ENCODE data around the gene NRXN2.
A peak's percentile ranks its signal among the peaks of the same experiment; 100 is the strongest.

The NRXN2 gene

GRCh38 chr11:64661146-64661545, 61.9 kb downstream of the NRXN2 start:
- Histone ChIP-seq H3K4me3 (ENCODE audit: low read length) (no peak overlapping the region), H3K4me2 (ENCODE audit: low read length) (no peak overlapping the region), H3K27me3 (ENCODE audit: insufficient read depth, low read length, poor library complexity) (no peaks in the 10 kb centered on the region), H3K18ac (ENCODE audit: low read length) (no peak overlapping the region), H2BK5ac (ENCODE audit: low read length) (no peak overlapping the region), H2BK15ac (replicated peaks; ENCODE audit: low read depth) (no peak overlapping the region), H4K5ac (ENCODE audit: low read length) (no peak overlapping the region), H3K9ac (ENCODE audit: low read length) (no peak overlapping the region), H3K4me1 (ENCODE audit: control insufficient read depth, low read depth, low read length) (no peaks in the 10 kb centered on the region), H3K56ac (ENCODE audit: low read length) (no peak overlapping the region), H3K79me1 (ENCODE audit: low read length) (no peaks in the 10 kb centered on the region), H3K23ac (ENCODE audit: low read length) (no peak overlapping the region), H3K4ac (ENCODE audit: low read depth, low read length) (no peak overlapping the region), H3K79me2 (ENCODE audit: control insufficient read depth, insufficient read depth, low read length) (no peaks in the 10 kb centered on the region), H2BK120ac (ENCODE audit: low read depth, low read length) (no peak overlapping the region), H4K8ac (ENCODE audit: low read depth, low read length) (no peak overlapping the region), H3K36me3 (ENCODE audit: control insufficient read depth, insufficient read depth, low read length) (no peaks in the 10 kb centered on the region), H2AK5ac (ENCODE audit: low read length) (no peak overlapping the region), H3K27ac (ENCODE audit: low read depth, low read length) (no peak overlapping the region)
- DNase-seq = no peak
- WGBS (ENCODE audit: extremely low coverage, insufficient coverage, low lambda C conversion rate) = no CpG with 5 or more reads among the region's 6 CpGs

DNA sequence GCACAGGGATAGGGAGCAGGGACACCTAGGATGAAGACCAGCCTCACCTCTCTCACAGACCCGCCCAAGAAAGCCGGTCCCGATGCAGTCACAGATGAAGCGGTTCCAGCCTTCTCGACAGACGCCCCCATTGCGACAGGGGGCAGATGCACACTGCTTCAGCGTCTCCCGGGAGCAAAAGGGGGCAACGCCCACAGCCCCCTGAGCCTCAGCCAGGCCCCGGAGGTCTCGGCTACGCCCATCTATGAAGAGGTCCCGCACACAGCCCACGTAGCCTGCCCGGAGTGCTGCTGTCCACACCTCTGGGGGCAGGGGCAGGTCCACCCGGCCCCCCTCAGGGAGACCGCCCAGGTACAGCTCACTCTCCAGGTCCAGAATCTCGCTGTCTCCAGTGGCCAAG, 62.3 kb downstream of the NRXN2 start:
- Histone ChIP-seq H2BK5ac (ENCODE audit: low read length) (no peak overlapping the region), H2AK5ac (ENCODE audit: low read length) (no peak overlapping the region), H2BK15ac (replicated peaks; ENCODE audit: low read depth) (no peak overlapping the region), H3K9ac (ENCODE audit: low read length) (no peak overlapping the region), H3K4ac (ENCODE audit: low read depth, low read length) (no peak overlapping the region), H3K4me1 (ENCODE audit: control insufficient read depth, low read depth, low read length) (no peaks in the 10 kb centered on the region), H3K23ac (ENCODE audit: low read length) (no peak overlapping the region), H4K8ac (ENCODE audit: low read depth, low read length) (no peak overlapping the region), H3K27me3 (ENCODE audit: insufficient read depth, low read length, poor library complexity) (no peaks in the 10 kb centered on the region), H3K18ac (ENCODE audit: low read length) (no peak overlapping the region), H3K4me2 (ENCODE audit: low read length) (no peak overlapping the region), H3K27ac (ENCODE audit: low read depth, low read length) (no peak overlapping the region), H3K4me3 (ENCODE audit: low read length) (no peak overlapping the region), H2BK120ac (ENCODE audit: low read depth, low read length) (no peak overlapping the region), H3K79me2 (ENCODE audit: control insufficient read depth, insufficient read depth, low read length) (no peaks in the 10 kb centered on the region), H4K5ac (ENCODE audit: low read length) (no peak overlapping the region), H3K79me1 (ENCODE audit: low read length) (no peaks in the 10 kb centered on the region), H3K56ac (ENCODE audit: low read length) (no peak overlapping the region), H3K36me3 (ENCODE audit: control insufficient read depth, insufficient read depth, low read length) (no peaks in the 10 kb centered on the region)
- WGBS (ENCODE audit: extremely low coverage, insufficient coverage, low lambda C conversion rate) = no CpG with 5 or more reads among the region's 19 CpGs
- no peak for DNase-seq

GRCh38 chr11:64660205-64660604, 62.8 kb downstream of the NRXN2 start:
- Histone ChIP-seq H2BK5ac (ENCODE audit: low read length) (no peak overlapping the region), H3K18ac (ENCODE audit: low read length) (no peak overlapping the region), H3K79me2 (ENCODE audit: control insufficient read depth, insufficient read depth, low read length) (no peaks in the 10 kb centered on the region), H3K27me3 (ENCODE audit: insufficient read depth, low read length, poor library complexity) (no peaks in the 10 kb centered on the region), H3K4me1 (ENCODE audit: control insufficient read depth, low read depth, low read length) (no peaks in the 10 kb centered on the region), H3K4me3 (ENCODE audit: low read length) (no peak overlapping the region), H3K9ac (ENCODE audit: low read length) (no peak overlapping the region), H3K56ac (ENCODE audit: low read length) (no peak overlapping the region), H3K27ac (ENCODE audit: low read depth, low read length) (no peak overlapping the region), H4K5ac (ENCODE audit: low read length) (no peak overlapping the region), H2BK15ac (replicated peaks; ENCODE audit: low read depth) (no peak overlapping the region), H3K36me3 (ENCODE audit: control insufficient read depth, insufficient read depth, low read length) (no peaks in the 10 kb centered on the region), H2AK5ac (ENCODE audit: low read length) (no peak overlapping the region), H3K4me2 (ENCODE audit: low read length) (no peak overlapping the region), H2BK120ac (ENCODE audit: low read depth, low read length) (no peak overlapping the region), H3K4ac (ENCODE audit: low read depth, low read length) (no peak overlapping the region), H3K79me1 (ENCODE audit: low read length) (no peaks in the 10 kb centered on the region), H3K23ac (ENCODE audit: low read length) (no peak overlapping the region), H4K8ac (ENCODE audit: low read depth, low read length) (no peak overlapping the region)
- no peak for DNase-seq
- no CpG with 5 or more reads among the region's 10 CpGs for WGBS (ENCODE audit: extremely low coverage, insufficient coverage, low lambda C conversion rate)

GRCh38 chr11:64659417-64660144, 63.4 kb downstream of the NRXN2 start:
- H3K4me3 ChIP-seq (ENCODE audit: low read length) = no peak overlapping the region
- H3K23ac ChIP-seq (ENCODE audit: low read length) = peak overlapping the region; percentile 15
- no peak overlapping the region for H3K4ac ChIP-seq (ENCODE audit: low read depth, low read length)
- H3K27me3 ChIP-seq (ENCODE audit: insufficient read depth, low read length, poor library complexity) = no peaks in the 10 kb centered on the region
- H2BK15ac ChIP-seq (replicated peaks; ENCODE audit: low read depth) = no peak overlapping the region
- no CpG with 5 or more reads among the region's 9 CpGs for WGBS (ENCODE audit: extremely low coverage, insufficient coverage, low lambda C conversion rate)
- no peak overlapping the region for H2BK5ac ChIP-seq (ENCODE audit: low read length)
- H3K9ac ChIP-seq (ENCODE audit: low read length) = no peak overlapping the region
- H3K18ac ChIP-seq (ENCODE audit: low read length) = no peak overlapping the region
- H2AK5ac ChIP-seq (ENCODE audit: low read length) = no peak overlapping the region
- H3K4me1 ChIP-seq (ENCODE audit: control insufficient read depth, low read depth, low read length) = no peaks in the 10 kb centered on the region
- H3K4me2 ChIP-seq (ENCODE audit: low read length) = no peak overlapping the region
- no peak overlapping the region for H4K5ac ChIP-seq (ENCODE audit: low read length)
- no peaks in the 10 kb centered on the region for H3K79me2 ChIP-seq (ENCODE audit: control insufficient read depth, insufficient read depth, low read length)
- H4K8ac ChIP-seq (ENCODE audit: low read depth, low read length) = no peak overlapping the region
- H3K36me3 ChIP-seq (ENCODE audit: control insufficient read depth, insufficient read depth, low read length) = no peaks in the 10 kb centered on the region
- peak; percentile 46 for DNase-seq
- H3K56ac ChIP-seq (ENCODE audit: low read length) = no peak overlapping the region
- H3K27ac ChIP-seq (ENCODE audit: low read depth, low read length) = no peak overlapping the region
- no peaks in the 10 kb centered on the region for H3K79me1 ChIP-seq (ENCODE audit: low read length)
- H2BK120ac ChIP-seq (ENCODE audit: low read depth, low read length) = no peak overlapping the region

DNA sequence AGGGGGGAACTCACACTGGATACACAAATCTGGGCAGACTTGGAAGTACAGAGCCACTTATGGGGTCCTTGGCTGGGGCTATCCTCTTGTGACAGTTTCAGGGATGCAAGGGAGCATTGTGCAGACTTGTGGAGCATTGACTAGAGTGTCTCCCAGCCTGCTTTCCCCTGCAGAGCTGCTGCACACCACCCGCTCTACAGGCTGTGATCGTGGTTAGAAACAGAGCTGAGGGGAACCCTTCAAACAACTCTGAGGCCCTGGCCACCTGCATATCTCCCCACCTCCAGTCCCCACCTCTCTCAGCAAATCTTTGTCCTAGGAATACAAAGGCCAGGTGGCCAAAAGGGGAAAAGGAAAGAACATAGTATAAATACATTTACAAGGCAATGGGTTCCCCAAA, 64.7 kb downstream of the NRXN2 start:
- no peak overlapping the region for H3K4me3 ChIP-seq (ENCODE audit: low read length)
- no CpG with 5 or more reads among the region's 2 CpGs for WGBS (ENCODE audit: extremely low coverage, insufficient coverage, low lambda C conversion rate)
- H2BK15ac ChIP-seq (replicated peaks; ENCODE audit: low read depth) = no peak overlapping the region

DNA sequence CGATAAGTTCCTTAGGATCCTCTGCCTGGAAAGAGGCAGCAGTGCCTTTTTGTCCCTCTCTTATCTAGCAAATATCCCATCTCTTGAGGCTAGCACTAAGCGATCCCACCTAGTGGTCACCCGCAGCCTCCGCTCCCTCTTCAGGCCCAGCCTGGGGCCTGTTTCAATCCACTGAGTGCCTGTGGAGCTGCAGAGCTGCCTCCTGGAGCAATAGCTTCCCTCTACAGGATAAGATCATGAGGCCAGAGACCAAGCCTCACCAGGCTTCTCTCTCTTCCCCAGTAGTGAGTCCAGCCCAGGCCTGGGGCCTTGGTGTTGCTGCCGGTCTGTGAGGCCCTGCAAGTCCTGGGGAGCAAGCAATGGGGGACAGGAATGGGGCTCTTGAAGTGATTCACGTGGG, 66.1 kb downstream of the NRXN2 start:
- H3K18ac ChIP-seq (ENCODE audit: low read length) = no peak overlapping the region
- H3K27me3 ChIP-seq (ENCODE audit: insufficient read depth, low read length, poor library complexity) = no peaks in the 10 kb centered on the region
- no peak overlapping the region for H2AK5ac ChIP-seq (ENCODE audit: low read length)
- no peak overlapping the region for H4K5ac ChIP-seq (ENCODE audit: low read length)
- H3K4me1 ChIP-seq (ENCODE audit: control insufficient read depth, low read depth, low read length) = no peaks in the 10 kb centered on the region
- H3K9ac ChIP-seq (ENCODE audit: low read length) = no peak overlapping the region
- H3K79me1 ChIP-seq (ENCODE audit: low read length) = no peaks in the 10 kb centered on the region
- no peak overlapping the region for H2BK120ac ChIP-seq (ENCODE audit: low read depth, low read length)
- H2BK15ac ChIP-seq (replicated peaks; ENCODE audit: low read depth) = no peak overlapping the region
- no peak overlapping the region for H2BK5ac ChIP-seq (ENCODE audit: low read length)
- peak; percentile 95 for DNase-seq
- H3K79me2 ChIP-seq (ENCODE audit: control insufficient read depth, insufficient read depth, low read length) = no peaks in the 10 kb centered on the region
- H3K56ac ChIP-seq (ENCODE audit: low read length) = no peak overlapping the region
- no peak overlapping the region for H3K4ac ChIP-seq (ENCODE audit: low read depth, low read length)
- no peaks in the 10 kb centered on the region for H3K36me3 ChIP-seq (ENCODE audit: control insufficient read depth, insufficient read depth, low read length)
- H4K8ac ChIP-seq (ENCODE audit: low read depth, low read length) = no peak overlapping the region
- H3K23ac ChIP-seq (ENCODE audit: low read length) = no peak overlapping the region
- H3K27ac ChIP-seq (ENCODE audit: low read depth, low read length) = no peak overlapping the region
- WGBS (ENCODE audit: extremely low coverage, insufficient coverage, low lambda C conversion rate) = no CpG with 5 or more reads among the region's 6 CpGs
- no peak overlapping the region for H3K4me2 ChIP-seq (ENCODE audit: low read length)
- no peak overlapping the region for H3K4me3 ChIP-seq (ENCODE audit: low read length)

More for the DNA sequence above, 64.7 kb downstream of the NRXN2 start:
- Histone ChIP-seq H4K8ac (ENCODE audit: low read depth, low read length) (no peak overlapping the region), H3K56ac (ENCODE audit: low read length) (no peak overlapping the region), H2AK5ac (ENCODE audit: low read length) (no peak overlapping the region), H3K9ac (ENCODE audit: low read length) (no peak overlapping the region), H3K4ac (ENCODE audit: low read depth, low read length) (no peak overlapping the region), H2BK5ac (ENCODE audit: low read length) (no peak overlapping the region), H3K4me1 (ENCODE audit: control insufficient read depth, low read depth, low read length) (no peaks in the 10 kb centered on the region), H3K27me3 (ENCODE audit: insufficient read depth, low read length, poor library complexity) (no peaks in the 10 kb centered on the region), H3K79me1 (ENCODE audit: low read length) (no peaks in the 10 kb centered on the region), H3K27ac (ENCODE audit: low read depth, low read length) (no peak overlapping the region), H3K23ac (ENCODE audit: low read length) (no peak overlapping the region), H3K18ac (ENCODE audit: low read length) (no peak overlapping the region), H3K79me2 (ENCODE audit: control insufficient read depth, insufficient read depth, low read length) (no peaks in the 10 kb centered on the region), H3K36me3 (ENCODE audit: control insufficient read depth, insufficient read depth, low read length) (no peaks in the 10 kb centered on the region), H4K5ac (ENCODE audit: low read length) (no peak overlapping the region), H2BK120ac (ENCODE audit: low read depth, low read length) (no peak overlapping the region), H3K4me2 (ENCODE audit: low read length) (no peak overlapping the region)
- DNase-seq = no peak

Data from mesendoderm (in vitro differentiated cells).